NCI-H2196 treated with DMSO at 0.1 percent for 48 hours (cell line): ENCODE results near the gene GAL3ST2.
"Not testable (repeated sequence)": the region's sequence is repeated elsewhere in the genome, so short reads cannot be mapped to it uniquely, and the experiment has no call there.

Experiments
- DNase-seq: peaks from one replicate; lab custom pipeline; 2025; ENCODE audit not compliant: unreplicated experiment; lab: John Stamatoyannopoulos, UW

Gene GAL3ST2

DNA sequence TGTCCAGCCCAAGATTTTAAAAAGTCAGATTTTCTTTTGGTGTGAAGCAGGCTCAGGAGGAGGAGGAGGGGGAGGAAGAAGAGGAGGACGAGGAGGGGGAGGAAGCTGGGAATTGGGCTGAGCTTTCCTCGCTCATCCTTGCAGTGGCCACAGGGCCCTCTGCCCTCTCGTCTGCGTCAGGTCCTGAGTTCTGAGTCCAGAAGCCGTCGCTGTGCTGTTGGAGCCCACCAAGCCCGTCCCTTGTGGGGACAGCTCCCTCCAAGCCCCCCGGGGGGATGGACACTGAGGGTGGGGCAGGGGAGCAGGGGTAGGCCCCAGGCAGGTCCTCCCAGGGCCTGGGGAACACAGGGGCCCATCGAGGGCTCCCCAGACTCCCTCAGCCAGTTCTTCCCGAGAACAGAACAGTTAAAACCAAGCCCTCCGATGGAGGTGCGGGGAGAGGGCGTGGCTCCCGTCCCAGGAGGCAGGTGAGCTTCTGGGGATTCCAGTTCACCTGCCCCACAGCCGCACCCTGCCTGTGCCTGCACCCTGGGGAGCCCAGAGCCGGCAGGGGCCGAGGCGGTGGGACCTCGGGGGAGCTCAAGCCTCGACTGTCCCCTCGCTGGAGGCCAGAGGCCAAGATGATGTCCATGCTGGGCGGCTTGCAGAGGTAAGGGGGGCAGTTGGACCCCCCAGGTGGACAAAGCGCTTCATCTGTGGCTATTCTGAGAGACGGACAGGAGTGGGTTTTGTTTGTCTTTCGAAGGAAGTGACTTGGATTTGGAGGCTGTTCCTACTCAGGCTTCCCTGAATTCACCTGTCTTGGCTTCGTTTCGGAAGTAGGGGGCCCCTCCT, at the start of gene GAL3ST2:
Gene GAL3ST2, plus strand, starts transcription at position 487 of the 834 bp plus-strand sequence. Its CDS starts 134 bp downstream, at position 621.
- DNase-seq = no peak

DNA sequence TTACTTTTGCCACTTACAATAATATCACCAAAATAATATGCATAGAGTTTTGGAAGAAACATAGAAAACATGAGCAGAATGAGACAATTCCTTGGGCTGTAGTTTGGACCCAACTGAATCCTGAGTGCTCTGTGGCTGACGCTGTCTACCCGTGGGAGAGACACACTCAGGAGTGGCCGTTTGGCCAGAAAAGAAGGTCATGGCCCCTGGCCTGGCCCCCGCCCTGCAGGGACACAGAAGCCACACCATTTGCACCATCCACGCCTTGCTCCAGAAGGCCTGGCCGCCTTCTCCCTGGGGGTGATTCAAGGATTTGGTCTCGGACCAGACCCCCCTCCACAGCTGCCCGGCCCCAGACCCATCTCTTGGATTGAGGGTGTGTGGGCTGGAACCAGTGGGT, 48.6 kb upstream of the GAL3ST2 start:
- DNase-seq = no peak

DNA sequence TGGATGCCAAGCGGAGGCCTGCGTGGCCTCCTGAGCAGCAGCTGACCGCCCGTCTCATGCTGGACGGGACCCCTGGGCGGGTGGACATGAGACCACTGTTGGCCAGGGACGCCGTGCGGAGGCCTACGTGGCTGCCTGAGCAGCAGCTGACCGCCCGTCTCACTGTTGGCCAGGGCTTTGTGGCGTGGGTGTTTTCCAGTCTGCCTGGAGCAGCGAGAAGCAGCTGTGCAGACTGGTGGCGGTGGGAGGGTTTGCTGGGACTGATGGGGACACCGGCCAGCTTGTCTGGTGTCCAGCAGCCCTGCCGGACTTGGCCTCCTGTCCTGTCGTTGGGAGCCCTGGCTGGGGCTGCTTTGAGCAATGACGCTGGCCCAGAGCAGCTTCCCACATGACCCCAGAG, 48.0 kb upstream of the GAL3ST2 start:
- DNase-seq = no peak

DNA sequence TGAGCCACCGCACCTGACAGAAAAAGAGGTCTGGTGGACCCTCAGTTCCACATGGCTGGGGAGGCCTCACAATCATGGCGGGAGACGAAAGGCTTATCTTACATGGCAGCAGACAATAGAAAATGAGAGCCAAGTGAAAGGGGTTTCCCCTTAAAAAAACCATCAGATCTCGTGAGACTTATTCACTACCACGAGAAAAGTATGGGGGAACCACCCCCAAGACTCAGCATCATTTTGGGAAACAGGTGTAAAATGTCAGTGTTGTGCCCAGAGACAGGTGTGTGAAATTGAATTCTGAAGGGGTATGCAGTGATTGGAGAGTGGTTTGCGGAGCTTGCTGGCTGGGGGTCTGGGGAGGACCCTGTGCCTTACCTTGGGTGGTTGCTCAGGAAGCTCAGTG, 46.8 kb upstream of the GAL3ST2 start:
- DNase-seq = no peak

DNA sequence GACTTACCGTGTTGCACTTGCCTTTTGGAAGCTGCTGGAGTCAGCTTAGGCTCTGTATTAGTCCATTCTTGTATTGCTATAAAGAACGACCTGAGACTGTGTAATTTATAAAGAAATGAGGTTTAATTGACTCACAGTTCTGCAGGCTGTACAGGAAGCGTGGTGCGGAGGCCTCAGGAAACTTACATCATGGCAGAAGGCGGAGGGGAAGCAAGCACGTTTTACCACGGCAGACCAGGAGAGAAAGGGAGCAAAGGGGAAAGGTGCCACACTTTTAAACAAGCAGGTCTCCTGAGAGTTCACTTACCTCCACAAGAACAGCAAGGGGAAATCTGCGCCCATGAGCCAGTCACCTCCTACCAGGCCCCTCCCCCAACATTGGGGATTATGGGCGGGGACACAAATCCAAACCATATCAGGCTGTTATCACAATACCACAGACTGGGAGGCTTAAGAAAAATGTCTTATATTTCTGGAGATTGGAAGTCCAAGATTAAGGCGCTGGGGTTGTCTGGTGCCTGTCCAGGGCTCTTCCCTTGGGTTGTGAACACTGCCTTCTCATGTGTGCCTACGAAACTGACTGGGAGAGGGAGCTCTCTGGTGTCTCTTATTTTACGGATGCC, 45.8 kb upstream of the GAL3ST2 start:
- no peak for DNase-seq

DNA sequence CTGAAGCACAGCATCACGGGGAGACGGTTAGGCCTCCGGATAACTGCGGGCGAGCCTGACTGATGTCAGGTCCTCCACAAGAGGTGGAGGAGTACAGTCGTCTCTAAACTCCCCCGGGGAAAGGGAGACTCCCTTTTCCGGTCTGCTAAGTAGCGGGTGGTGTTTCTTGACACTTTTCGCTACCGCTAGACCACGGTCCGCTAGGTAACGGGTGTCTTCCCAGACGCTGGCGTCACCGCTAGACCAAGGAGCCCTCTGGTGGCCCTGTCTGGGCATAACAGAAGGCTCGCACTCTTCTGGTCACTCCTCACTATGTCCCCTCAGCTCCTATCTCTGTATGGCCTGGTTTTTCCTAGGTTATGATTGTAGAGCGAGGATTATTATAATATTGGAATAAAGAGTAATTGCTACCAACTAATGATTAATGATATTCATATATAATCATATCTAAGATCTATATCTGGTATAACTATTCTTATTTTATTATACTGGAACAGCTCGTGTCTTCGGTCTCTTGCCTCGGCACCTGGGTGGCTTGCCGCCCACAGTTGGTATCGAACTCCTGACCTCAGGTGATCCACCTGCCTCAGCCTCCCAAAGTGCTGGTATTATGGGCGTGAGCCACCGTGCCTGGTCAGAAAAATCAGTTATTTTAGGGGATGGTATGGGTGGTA, 44.0 kb upstream of the GAL3ST2 start:
- not testable (repeated sequence) for DNase-seq

DNA sequence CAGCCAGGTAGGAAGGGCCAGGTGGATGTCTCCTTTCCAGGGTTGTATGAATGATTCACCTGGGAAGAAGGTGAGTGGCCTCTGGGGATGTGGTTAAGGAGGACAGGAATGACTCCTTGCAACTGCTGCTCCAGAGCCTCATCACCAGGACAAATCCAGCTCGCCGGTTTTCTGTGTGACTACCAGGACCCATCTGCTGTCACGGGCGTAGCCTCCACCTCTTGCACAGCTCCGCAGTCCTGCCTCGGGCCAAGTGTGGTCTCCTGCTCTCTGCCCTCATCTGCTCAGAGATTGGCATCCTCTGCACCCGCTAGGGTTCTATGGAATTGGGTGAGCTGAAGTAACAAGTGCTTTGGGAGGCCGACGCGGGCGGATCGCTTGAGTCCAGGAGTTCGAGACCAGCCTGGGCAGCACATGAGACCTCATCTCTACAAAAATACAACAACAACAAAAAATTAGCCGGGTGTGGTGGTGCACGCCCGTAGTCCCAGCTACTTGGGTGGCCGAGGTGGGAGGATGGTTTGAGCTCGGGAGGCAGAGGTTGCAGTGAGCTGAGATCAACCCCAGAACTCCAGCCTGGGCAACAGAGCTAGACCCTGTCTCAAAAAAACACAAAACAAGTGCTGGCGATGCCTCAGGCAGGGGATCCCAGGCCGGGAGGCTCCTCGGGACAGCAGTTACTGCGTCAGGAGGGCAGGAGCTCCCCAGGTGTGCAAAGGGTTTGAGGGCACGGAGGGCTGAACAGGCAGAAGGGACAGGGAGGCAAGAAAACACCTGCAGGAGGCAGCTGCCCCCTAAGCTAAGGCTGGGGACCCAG, 43.0 kb upstream of the GAL3ST2 start:
- no peak for DNase-seq

DNA sequence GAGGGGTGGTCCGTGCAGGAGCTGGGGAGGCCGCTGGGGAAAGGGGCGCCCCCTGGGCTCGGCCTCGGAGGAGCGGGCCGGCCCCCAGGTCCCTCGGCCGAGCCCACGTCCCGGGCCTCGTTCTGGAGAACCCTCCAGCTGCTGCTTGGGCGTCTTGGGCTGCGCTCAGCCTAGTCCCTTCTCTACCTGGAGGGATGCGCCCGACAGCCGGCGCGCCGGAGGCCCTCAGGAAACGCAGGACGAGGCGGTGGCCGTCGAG, 42.5 kb upstream of the GAL3ST2 start:
- no peak for DNase-seq

DNA sequence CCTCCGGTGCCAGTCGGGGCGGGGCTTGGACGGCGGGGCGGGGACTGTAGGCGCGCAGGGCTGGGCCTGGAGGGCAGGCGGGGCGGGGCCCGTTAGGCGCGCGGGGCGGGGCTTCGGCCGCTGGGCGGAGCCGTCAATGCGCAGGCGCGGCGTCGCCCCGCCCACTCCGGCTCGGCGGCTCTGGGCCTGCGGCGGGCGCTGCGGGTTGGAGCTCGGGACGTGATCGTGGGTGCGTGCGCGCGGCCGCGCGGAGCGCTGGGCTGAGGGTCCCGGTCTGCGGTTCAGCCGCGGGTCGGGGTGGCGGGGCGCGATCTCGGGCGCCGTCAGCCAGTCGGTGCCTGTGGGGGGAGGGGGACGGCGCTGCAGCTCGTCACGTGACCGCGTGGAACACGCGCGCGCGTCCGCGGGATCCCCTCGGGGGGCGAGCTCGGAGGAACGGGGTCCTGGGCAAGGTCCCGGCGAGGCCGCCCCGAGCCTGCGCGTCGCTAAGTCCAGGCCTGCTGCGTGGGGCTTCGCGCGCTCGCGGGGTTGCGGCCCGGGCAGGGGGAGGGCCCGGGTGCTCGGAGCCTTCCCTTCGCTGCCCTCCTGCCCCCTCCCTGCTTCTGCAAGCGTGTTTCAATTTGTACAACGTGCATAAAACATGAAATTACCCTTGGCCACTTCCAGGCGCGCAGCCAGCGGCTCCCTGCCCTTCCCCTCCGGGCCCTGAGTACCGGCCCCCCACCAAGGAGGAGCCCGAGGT, 42.0 kb upstream of the GAL3ST2 start, which contains the start of gene D2HGDH:
Gene D2HGDH, plus strand, starts transcription at position 164 of the 742 bp plus-strand sequence. CDS start 595 bp downstream, outside the sequence.
- DNase-seq = peak; percentile 57

DNA sequence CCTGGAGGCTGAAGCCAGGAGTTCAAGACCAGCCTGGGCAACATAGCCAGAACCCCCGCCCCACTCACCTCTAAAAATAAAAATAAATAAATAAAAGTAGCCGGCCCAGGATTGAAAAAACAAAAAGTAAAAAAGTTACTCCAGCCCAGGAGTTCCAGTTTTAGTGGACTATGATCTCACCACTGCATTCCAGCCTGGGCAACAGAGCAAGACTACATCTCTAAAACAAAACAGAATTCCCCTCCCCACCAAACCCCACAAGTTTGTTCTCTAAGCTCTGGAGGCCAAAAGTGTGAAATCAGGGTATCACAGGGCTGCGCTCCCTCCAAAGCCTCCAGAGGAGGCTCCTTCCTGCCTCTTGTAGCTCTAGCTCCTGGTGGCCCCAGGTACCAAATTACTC, 40.5 kb upstream of the GAL3ST2 start:
- no peak for DNase-seq

DNA sequence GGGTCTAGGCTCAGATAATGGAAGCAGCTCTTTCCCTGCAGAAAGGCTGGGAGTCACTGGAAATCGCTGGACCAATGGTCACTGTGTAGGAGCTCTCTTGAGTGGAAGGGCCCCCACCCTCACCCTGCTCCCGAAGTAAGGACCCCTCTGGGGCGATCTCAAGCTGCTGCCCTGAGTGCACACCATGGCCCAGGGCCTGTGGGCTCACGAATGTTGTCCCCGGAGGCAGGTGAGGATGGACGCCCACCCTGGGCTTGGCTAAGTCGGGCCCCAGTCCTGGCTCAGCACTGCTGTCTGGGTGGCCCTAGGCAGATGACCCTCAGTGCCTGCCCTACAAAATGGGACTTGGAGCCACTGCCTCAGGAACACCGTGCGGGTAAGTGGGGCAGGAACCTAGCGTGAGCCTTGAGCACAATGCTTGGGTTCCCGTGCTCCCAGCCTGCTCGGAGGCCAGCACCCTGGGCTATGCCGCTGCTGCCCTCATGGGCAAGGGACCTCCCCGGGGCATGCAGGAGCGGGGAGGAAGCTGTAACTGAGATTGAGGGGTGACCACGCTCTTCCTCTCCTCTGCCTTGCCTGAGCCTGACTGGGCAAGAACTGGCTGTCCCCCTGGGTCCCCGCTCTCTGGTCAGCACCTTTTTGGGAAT, 38.5 kb upstream of the GAL3ST2 start:
- DNase-seq = no peak

DNA sequence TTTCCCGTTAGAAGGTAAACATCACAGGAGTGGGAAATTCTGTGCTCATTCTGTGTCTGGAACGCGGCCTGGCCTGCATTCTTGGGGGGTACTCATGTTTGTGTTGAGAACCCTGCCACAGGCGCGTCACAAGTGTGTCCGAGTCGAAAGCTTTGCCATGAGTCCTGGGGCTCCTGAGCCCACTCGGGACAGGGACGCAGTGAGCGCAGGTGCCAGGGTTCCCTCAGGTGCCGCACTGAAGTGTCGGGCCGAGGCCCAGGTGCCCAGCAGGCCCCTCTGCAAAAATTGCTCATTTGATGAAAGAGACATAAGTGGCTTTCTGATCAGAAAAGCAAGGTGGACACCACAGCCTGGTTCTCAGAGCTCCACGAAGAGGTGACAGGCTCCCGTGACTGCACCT, 37.4 kb upstream of the GAL3ST2 start:
- DNase-seq = no peak

DNA sequence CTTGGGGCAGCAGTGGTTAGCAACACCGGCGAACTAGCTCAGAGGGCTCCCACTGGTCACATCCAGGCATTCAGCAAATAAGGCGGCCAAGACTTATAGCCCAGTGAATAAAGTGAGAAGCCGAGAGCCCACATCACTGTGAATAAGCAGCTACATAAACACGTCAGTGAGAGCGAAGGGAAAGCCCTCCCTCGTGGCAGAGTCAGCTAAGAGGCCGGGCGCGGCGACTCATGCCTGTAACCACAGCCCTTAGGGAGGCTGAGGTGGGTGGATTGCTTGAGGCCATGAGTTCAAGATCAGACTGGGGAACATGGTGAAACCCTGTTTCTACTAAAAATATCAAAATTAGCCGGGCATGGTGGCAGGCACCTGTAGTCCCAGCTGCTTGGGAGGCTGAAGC, 37.0 kb upstream of the GAL3ST2 start:
- no peak for DNase-seq

DNA sequence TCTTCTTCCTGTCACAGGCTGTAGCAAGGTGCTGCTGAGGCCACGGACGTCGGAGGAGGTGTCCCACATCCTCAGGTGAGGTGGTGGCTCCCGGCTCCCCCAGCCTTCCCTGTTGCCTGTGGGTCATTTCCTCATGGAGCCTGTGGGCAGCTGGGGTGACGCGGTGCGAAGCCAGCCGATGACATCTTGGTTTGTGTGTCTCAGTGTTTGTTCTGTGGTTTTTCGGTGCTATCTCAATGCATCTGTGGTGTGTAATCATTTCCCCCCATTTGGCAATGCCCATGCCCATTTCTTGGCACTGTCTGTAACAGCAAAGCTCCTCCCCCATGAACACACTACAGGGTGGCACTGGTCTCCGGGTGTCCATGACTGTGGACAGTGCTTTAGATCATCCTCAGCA, 35.6 kb upstream of the GAL3ST2 start:
- peak; percentile 33 for DNase-seq

DNA sequence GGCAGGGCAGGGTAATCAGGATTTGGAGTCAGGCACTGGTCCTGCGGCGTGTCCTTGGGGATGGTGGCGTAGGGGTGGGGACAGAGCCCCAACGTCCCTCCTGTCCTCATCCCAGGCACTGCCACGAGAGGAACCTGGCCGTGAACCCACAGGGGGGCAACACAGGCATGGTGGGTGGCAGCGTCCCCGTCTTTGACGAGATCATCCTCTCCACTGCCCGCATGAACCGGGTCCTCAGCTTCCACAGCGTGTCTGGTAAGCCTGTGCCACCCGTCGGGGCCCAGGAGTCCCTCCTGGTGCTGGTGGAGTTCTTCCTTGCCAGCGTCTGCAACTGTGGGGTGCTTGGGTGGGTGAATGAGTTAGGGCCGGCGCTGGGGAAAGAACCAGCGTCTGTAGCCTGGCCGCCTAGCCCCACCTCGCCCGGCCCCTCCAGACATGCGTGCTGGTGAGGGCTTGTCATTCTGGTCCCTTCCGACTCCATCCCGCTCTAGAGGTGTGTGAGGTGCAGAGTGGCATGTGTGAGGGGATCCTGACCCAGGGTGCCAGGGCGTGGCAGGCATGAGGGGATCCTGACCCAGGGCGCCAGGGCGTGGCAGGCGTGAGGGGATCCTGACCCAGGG, 34.2 kb upstream of the GAL3ST2 start:
- DNase-seq = no peak

DNA sequence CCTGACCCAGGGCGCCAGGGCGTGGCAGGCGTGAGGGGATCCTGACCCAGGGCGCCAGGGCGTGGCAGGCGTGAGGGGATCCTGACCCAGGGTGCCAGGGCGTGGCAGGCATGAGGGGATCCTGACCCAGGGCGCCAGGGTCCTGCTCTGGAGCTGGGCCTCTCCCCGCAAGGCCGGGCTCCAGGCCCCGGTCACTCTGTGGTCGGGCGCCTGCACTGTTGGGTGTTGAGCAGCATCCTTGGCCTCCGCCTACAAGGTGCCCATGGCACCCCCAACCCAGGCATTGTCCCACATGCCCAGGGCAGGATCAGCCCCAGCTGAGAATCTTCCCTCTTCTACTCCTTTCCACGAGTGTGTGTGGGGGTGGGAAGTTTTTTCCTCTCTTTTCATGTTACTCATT, 33.6 kb upstream of the GAL3ST2 start:
- not testable (repeated sequence) for DNase-seq

DNA sequence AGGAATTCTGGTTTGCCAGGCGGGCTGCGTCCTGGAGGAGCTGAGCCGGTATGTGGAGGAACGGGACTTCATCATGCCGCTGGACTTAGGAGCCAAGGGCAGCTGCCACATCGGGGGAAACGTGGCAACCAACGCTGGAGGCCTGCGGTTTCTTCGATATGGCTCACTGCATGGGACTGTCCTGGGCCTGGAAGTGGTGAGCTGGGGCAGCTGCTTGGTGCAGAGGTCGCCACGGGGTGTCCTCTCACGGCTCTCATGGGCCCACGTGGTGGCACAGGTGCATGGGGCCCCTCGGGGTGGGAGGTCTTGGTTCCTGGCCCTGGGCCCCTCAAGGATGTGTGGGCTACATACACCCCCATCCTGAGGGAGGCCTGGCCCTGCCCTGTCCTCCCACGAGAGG, 33.0 kb upstream of the GAL3ST2 start:
- DNase-seq = no peak

DNA sequence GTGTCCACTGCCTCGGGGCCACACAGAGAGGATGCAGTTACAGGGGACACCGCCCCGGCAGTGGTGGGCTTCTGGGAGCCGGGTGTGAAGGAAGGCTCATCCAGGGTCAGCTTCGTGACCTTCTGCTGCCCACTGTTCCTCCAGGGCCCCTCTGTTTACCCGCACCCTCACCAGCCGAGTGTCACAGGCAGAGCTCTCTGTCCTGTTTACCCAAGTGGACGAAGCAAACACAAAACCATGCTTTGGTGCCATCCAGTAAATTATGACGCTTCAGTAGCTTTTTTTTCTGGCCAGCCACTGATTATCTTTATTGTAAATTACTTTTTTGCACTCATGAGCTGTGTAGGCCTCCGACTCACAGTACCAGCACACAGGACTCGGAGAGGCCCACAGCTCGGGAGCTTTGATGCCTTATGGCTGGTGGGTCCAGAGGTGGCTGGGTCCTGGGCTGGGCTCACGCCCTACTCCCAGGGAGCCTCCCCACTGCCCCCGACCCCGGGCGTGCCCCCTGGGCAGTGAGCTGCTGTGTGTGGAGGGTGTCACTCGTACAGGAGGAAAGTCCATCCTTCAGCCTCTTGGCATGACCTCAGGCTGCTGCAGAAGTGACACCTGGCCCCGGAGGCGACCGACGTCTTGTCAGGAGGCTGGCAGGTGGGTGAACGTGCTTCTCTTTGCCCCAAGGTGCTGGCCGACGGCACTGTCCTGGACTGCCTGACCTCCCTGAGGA, 32.4 kb upstream of the GAL3ST2 start:
- DNase-seq = no peak

DNA sequence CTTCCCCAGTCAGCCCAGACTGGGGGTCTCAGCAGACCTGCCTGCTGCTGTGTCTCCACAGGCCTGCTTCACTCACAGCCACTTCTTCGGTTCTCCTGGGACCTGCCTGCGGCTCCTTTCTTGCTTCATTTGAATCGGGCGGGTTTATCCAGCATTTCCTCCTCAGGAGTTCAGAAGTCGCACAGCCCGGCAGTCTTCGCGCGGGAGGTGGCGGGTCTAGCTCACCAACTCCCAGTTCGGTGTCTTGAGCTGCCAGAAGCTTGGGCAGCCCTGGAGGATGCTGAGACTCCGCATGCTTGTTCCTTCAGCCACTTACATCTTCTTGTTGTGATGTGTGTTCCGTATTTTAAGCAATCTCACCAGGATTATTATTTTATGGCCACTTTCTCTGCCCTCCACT, 31.3 kb upstream of the GAL3ST2 start:
- DNase-seq = no peak
